Epithelial cell of esophagus (primary cell): Measurements from ENCODE around the gene RBM6.
A peak's percentile ranks its signal among the peaks of the same experiment; 100 is the strongest.
"Not testable (repeated sequence)": the region's sequence is repeated elsewhere in the genome, so short reads cannot be mapped to it uniquely, and the experiment has no call there.

Source experiments
- DNase-seq: peaks from one replicate; pipeline ENCODE4 v3.0.0; 2010; ENCODE audit warnings: low read depth
- H3K4me3 ChIP-seq: 2 replicates; pipeline ENCODE4 v1.5.1; 2011; ENCODE audit warnings: mild to moderate bottlenecking, low read length, control low read depth
- TF ChIP-seq, protein P1 (sequence below): IDR thresholded peaks from 2 replicates; pipeline ENCODE4 v1.5.1; 2011; ENCODE audit warnings: low read depth, mild to moderate bottlenecking, low read length, control low read depth, inconsistent platforms; ENCODE audit not compliant: insufficient read depth; ENCODE audit errors: missing control alignments

Gene RBM6

DNA sequence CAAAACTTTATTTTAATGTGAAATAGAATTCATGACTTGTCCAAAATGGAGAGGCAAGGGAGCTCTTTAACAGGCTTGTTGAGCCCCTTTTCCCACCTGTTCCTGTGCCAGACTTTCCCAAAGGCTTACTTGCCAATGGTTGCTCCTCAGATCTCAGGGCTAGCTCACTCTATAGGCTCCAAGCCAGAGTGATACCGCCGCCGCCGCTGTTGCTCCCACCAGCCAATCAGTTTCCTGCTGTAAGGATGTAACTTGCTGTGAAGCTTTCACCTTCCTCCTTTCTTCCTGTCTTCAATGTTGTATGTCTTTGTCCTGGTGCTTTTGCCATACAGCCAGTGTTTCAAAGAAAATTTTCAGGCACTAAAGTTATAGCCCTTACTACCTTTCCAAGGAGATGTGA is 107.5 kb downstream of the RBM6 start:
- TF ChIP-seq, protein P1, sequence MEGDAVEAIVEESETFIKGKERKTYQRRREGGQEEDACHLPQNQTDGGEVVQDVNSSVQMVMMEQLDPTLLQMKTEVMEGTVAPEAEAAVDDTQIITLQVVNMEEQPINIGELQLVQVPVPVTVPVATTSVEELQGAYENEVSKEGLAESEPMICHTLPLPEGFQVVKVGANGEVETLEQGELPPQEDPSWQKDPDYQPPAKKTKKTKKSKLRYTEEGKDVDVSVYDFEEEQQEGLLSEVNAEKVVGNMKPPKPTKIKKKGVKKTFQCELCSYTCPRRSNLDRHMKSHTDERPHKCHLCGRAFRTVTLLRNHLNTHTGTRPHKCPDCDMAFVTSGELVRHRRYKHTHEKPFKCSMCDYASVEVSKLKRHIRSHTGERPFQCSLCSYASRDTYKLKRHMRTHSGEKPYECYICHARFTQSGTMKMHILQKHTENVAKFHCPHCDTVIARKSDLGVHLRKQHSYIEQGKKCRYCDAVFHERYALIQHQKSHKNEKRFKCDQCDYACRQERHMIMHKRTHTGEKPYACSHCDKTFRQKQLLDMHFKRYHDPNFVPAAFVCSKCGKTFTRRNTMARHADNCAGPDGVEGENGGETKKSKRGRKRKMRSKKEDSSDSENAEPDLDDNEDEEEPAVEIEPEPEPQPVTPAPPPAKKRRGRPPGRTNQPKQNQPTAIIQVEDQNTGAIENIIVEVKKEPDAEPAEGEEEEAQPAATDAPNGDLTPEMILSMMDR = no peak
- DNase-seq = no peak
- no peak overlapping the region for H3K4me3 ChIP-seq

GRCh38 chr3:50050361-50050760 is 110.4 kb downstream of the RBM6 start:
- H3K4me3 ChIP-seq = no peak overlapping the region
- DNase-seq = no peak
- TF ChIP-seq, protein P1 = no peak

DNA sequence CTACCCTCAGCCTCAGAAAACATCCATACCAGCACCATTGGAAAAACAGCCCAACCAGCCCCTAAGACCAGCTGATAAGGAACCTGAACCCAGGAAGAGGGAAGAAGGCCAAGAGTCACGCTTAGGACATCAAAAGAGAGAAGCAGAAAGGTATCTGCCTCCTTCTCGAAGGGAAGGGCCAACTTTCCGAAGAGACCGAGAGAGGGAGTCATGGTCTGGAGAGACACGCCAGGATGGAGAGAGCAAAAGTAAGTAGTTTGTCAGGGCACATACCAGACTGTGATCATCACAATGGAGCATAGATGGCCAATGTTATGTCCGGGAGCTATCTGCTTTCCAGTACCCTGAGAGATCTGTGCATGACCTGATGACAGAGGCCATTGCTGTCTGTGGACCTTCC is 117.8 kb downstream of the RBM6 start:
- TF ChIP-seq, protein P1 = no peak
- no peak for DNase-seq
- no peak overlapping the region for H3K4me3 ChIP-seq

DNA sequence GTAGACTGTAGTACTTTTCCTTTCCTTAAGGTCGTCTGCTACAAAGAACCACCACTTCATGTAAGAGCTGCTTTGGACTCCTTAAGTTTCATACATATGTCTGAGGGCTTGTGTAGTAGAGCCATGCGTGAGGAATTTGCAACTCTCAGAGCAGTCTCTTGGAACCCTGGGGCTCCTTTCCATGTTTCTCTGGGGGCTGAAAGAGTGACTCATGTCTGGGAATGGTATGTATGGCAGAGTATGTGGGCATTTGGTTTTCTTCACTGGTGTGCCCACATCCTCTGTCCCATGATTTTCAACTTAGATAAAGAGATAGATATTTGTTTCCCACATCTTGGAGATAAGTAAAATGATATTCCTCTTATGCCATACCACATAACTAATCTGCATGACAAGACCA is 128.2 kb downstream of the RBM6 start:
- no peak for DNase-seq
- H3K4me3 ChIP-seq = no peak overlapping the region
- TF ChIP-seq, protein P1 = no peak

GRCh38 chr3:50078091-50078490 is 138.1 kb downstream of the RBM6 start:
- no peak for DNase-seq
- TF ChIP-seq, protein P1 = no peak

DNA sequence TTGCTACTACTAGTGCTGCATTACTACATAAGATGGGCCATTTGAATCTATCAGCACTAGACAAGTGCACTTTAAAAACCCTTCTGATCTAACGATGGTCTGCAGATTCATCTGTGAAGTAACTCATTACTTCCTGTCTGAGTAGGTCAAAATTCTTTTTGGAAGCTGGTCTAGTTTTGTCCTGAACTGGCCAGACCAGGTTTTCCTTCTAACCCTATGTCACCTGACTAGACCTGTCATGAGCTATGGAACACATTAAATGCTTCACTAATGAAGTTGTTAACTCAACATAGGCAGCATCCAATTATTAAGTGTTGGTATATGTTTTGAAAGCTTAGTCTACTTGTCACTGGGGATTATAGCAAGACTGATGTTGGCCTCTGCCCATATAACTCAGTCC is 138.7 kb downstream of the RBM6 start:
- no peak overlapping the region for H3K4me3 ChIP-seq
- TF ChIP-seq, protein P1 = no peak
- DNase-seq = peak; percentile 53

More at GRCh38 chr3:50078091-50078490, 138.1 kb downstream of the RBM6 start:
- no peak overlapping the region for H3K4me3 ChIP-seq

GRCh38 chr3:50084951-50085350 is 145.0 kb downstream of the RBM6 start:
- not testable (repeated sequence) for DNase-seq, H3K4me3 ChIP-seq
